ENCODE results near the gene PCBP3. TPM values are rescaled to one million over a fixed set of nuclear protein-coding genes. Genes with fewer than 3 reads are reported as not detected.
"Not testable (repeated sequence)": the region's sequence is repeated elsewhere in the genome, so short reads cannot be mapped to it uniquely, and the experiment has no call there.

The PCBP3 gene
- total RNA-seq, 1 donor from 2014 or later, result 7.1 TPM

GRCh38 chr21:45613396-45613795, 30.1 kb upstream of the PCBP3 start:
- DNase-seq (ENCODE audit: low spot score), result no peak

GRCh38 chr21:45613881-45614280, 29.6 kb upstream of the PCBP3 start:
- no peak for DNase-seq (ENCODE audit: low spot score)

GRCh38 chr21:45615145-45615711, 28.3 kb upstream of the PCBP3 start:
- DNase-seq (ENCODE audit: low spot score), result no peak

- DNase-seq (ENCODE audit: low spot score), result no peak
These were observed 26.3 kb upstream of the PCBP3 start for GRCh38 chr21:45617021-45617921.

DNA sequence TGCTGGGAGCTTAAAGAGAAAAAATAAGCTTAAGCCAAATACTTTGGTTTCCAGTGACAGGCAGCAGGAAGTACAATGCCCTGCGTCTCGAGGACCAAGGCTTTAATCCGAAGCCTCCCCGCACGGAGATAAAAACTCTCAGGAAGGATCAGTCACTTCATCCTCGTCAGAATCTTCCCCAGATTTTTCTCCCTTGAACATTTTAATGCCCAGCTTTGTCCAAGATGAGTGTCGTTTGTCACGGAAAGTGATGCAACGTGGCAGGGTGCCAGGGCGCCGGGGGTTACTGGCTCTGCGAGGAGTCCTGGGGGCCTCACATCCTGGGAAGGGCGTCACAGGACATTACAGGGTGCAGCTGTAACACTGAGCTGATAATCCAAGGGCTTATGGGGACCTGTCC, 25.2 kb upstream of the PCBP3 start:
- DNase-seq (ENCODE audit: low spot score), result no peak

- no peak for DNase-seq (ENCODE audit: low spot score)
These were observed 24.6 kb upstream of the PCBP3 start for GRCh38 chr21:45618846-45619485.

DNA sequence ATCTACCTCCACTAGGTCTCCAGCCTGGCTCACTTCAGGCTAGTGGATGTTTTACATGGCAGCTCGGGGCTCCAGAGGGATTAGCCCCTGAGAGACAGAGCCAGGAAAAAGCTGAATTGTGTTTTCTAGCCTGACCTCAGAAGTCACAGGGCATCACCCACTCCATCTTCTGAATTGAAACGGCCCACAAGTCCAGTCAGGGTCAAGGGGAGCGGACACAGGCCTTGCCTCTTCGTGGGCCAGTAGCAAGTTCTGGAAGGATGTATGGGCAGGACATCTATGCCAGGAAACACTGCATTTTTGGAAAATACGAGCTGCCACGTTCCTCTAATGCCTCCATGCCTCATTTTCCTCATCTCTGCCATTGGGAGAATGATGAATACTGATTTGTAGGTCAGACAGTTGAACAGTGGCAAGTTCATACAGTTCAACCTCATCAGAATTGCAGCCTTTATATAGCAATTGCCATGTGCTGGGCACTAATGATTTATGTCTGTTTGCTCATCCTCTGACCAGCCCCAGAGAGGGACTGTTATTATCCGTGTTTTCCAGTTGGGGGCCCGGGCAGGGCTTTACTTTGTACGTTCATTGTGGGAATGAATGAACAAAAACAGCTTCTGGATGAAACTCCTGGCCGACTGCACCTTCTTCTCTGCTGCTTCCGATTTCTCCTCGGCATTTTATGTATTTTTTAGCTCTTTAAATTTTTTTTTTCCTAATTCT, 23.2 kb upstream of the PCBP3 start:
- DNase-seq (ENCODE audit: low spot score), result no peak

DNA sequence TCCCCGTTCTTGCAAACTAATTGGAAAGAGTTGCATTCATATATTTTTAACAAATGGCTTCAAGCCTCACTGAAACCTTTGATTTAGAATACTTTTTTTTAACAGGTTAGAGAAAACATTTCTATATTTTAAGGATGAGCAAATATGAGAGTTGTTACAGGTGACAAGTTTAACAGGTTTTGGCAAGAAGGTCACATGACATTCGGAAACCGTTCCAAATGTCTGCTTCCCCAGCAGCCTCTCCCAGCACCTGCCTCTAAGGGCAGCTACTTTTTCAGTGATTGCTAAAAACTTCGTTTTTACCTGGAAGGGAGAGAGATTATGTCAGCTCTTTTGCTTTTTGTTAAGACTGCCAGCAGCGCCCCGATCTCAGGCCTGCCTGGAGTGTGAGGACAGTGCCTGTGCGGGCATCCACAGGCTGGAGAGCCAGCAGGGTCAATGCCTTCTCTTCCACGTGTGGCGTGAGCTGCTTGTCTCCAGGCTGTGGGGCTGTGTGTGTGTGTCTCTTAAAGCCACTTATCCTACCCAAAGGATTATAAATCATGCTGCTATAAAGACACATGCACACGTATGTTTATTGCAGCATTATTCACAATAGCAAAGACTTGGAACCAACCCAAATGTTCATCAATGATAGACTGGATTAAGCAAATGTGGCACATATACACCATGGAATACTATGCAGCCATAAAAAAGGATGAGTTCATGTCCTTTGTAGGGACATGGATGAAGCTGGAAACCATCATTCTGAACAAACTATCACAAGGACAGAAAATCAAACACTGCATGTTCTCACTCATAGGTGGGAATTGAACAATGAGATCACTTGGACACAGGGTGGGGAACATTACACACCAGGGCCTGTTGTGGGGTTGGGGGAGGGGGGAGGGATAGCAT, 21.8 kb upstream of the PCBP3 start:
- DNase-seq (ENCODE audit: low spot score), result not testable (repeated sequence)

DNA sequence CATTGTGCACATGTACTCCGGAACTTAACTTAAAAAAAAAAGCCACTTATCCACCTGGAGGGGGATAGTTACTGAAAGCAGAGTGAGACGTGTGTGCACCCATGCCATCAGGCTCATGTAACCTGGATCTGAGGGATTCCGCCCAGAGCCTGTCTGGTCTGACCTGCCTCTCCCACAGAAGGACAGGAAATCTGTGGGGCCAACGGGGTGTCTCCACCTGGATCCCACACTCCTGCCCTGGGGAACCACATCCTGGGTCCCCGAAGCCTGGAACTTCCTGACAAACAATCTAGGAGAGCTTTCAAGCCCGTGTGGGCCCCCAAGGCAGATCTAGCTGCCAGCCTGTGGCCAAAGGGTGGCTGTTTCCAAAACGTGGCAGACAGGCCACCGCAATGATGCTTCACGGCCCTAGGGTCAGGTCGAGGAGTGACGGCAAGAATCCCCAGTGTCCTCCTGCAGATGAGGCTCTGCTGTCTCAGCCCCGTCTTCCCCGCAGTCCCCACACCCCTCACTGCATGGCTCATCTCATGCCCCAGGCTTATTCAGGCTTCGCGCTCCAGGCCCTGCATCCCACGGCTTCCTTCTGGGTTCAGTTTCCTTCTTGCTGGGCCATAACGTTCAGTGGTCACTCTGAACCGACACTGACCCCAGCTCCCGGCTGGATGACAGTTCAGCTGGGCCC, 21.0 kb upstream of the PCBP3 start:
- DNase-seq (ENCODE audit: low spot score), result no peak

- no peak for DNase-seq (ENCODE audit: low spot score)
These were observed 20.1 kb upstream of the PCBP3 start for GRCh38 chr21:45623436-45623835.

DNA sequence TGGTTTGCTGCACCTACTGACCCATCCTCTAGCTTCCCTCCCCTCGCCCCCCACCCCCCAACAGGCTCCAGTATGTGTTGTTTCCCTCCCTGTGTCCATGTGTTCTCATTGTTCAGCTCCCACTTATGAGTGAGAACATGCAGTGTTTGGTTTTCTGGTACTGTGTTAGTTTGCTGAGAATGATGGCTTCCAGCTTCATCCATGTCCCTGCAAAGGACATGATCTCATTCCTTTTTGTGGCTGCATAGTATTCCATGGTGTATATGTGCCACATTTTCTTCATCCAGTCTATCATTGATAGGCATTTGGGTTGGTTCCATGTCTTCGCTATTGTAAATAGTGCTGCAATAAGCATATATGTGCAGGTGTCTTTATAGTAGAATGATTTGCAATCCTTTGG, 17.4 kb upstream of the PCBP3 start:
- DNase-seq (ENCODE audit: low spot score), result not testable (repeated sequence)

- DNase-seq (ENCODE audit: low spot score), result peak; percentile 26
These were observed 14.2 kb upstream of the PCBP3 start for GRCh38 chr21:45629046-45629981.

- no peak for DNase-seq (ENCODE audit: low spot score)
These were observed 13.3 kb upstream of the PCBP3 start for GRCh38 chr21:45630066-45630694.

- DNase-seq (ENCODE audit: low spot score), result no peak
These were observed 12.6 kb upstream of the PCBP3 start for GRCh38 chr21:45630876-45631275.

DNA sequence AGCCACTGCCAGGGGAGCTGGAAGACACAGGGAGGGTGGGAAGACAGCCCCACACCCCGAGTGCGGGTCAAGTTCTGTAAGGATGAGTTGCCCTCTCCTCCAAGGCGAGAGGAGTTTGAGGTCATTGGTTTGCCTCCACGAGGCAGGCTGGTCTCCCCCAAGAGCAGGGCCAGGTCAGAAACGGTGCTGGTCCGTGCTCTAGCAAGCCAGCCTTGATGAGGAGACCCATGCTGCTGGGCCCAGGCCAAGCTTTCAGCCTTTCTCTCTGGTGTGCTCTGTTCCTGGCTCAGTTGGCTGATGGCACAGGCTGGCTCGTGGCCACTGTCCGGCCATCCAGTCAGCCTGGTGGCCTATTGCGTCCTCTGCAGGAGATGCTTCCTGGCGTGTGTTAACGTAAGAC, 12.0 kb upstream of the PCBP3 start:
- no peak for DNase-seq (ENCODE audit: low spot score)

DNA sequence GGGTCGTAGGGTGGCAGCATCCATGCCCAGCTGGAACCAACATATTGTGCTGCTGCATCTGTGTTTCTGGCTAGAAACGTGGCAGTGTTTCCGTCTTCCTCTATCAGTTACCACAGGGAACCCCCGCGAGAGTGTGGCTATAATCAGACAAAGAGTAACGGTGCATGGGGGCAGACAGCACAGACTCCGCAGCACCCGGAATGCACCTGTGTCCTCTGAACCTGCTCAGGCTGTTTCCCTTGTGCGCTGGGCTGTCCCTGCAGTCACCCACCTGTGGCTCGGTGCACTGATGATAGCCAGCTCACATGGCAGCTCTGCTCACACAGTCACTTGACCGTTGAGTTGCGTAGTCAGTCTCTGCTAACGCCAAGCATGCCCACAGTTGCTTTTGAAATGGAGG, 11.4 kb upstream of the PCBP3 start:
- no peak for DNase-seq (ENCODE audit: low spot score)

DNA sequence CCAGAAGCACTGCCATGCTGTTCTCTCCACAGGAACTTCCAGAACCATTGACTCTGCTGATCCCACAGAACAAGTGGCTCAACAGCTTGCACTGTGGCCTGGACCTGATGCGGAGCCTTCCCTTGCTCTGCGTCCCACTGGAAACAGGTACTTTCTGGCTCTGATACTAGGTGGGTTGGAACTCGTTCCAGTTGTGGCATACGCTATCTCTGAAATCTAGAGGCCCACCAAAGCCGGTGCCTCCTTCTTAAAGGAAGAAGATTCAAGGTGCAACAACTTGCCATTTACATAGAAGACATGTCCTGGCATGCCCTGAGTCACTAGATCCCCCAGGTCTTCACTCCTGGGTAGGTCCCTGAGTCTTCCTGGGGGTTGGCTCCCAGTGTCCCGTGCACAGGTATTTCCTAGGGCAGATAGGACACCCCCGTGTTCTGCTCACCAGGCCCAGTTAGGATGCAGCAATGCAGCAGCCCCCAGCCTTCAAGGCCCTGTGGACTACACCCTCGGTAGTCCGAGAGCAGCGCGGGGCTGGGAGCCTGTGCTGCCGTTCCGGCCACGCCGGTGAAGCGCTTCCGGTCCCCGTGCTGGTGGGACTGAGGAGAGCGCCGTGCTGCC, 10.8 kb upstream of the PCBP3 start:
- DNase-seq (ENCODE audit: low spot score), result no peak

- no peak for DNase-seq (ENCODE audit: low spot score)
These were observed 8.9 kb upstream of the PCBP3 start for GRCh38 chr21:45634511-45635183.

Measured in ureter (tissue), 1 donor.